GM19099 (cell line): Measurements from ENCODE around the gene WDFY3.

ENCODE experiments used
- POLR2A ChIP-seq: IDR thresholded peaks from 3 replicates; pipeline ENCODE4 v1.6.1; 2011; ENCODE audit warnings: low read depth; ENCODE audit not compliant: insufficient read length; ENCODE audit errors: extremely low read depth

The WDFY3 gene

GRCh38 chr4:84623661-84624060, 342.8 kb downstream of the WDFY3 start:
- no peak for TF ChIP-seq POLR2A

DNA sequence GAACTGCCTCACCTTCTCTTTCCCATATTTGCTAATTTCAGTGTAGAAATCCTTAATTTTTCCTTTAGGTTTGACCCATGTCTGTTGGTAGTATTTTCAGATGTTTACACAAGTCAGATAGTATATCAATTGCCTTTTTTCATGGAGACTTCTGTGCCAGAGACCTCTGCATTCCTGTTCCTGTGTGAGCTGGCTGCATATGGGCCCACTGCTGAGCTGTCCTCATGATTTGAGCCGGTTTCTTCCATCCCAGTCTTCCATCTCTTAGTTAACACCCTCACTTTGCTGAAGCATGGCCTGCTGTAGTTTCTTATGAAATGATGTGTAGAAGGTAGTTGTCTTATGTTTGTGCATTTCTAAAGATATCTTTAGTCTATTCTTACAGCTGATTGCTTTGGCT, 343.5 kb downstream of the WDFY3 start:
- TF ChIP-seq POLR2A, result no peak
